ENCODE data around the gene EFNA2.
A peak's percentile ranks its signal among the peaks of the same experiment; 100 is the strongest.

GRCh38 chr19:1269065-1269477, 16.6 kb upstream of the EFNA2 start, which contains the start of gene CIRBP:
- no peak for TF ChIP-seq CTCF (IDR thresholded peaks at IDR 0.05)
- no peak for TF ChIP-seq NR2C2 (CRISPR knock-in tag; IDR thresholded peaks at IDR 0.05)
- TF ChIP-seq MAX (CRISPR knock-in tag; IDR thresholded peaks at IDR 0.05) = 0 out of 2 replicates have a peak, but pooled peaks have one; percentile 0
- no peak for TF ChIP-seq ZNF416 (CRISPR knock-in tag; IDR thresholded peaks at IDR 0.05)
- TF ChIP-seq ZNF263 (CRISPR knock-in tag; IDR thresholded peaks at IDR 0.05; ENCODE audit: low read depth) = no peak
- TF ChIP-seq JAZF1 (CRISPR knock-in tag; IDR thresholded peaks at IDR 0.05) = no peak
- TF ChIP-seq STAT6 (CRISPR knock-in tag; conservative IDR thresholded peaks at IDR 0.05; ENCODE audit: low read depth) = no peak
- TF ChIP-seq AFF4 (CRISPR knock-in tag; IDR thresholded peaks at IDR 0.05; ENCODE audit: borderline replicate concordance) = no peak
- TF ChIP-seq TEAD1 (CRISPR knock-in tag; IDR thresholded peaks at IDR 0.05) = no peak
- no peak for TF ChIP-seq AR (CRISPR knock-in tag; IDR thresholded peaks at IDR 0.05)

Measured in WTC11 (cell line).